Stimulated activated CD4-positive, alpha-beta T cell treated with anti-CD3 and anti-CD28 coated beads, Interleukin-15, amount 100 ng/mL, for 48 hours (primary cell): ENCODE measurements around the gene CNTN2.

Experiments used
- DNase-seq, 2 donors: peaks; one replicate each; pipeline ENCODE4 v3.0.0-alpha.2; 2020; ENCODE audit warnings: low read depth in 2 of 2

Gene CNTN2

DNA sequence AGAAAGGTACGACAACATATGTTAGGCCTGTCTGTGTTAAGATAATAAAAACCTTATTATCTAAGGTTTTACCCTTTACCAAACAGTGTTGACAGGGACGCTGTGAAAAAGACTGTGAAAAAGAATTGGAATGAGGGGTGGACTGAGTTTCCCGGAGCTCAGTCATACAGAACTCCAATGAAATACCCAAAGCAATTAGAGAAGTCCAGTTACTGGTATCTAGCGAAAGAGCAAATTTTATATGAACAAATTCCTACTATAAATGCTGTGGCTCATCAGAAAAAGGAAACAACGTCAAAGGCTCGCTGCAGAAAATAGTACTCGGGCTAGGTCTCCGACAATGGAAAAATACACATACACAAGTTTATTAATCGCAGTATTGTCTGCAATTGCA lies 79.5 kb downstream of the CNTN2 start:
- no peak for DNase-seq

- DNase-seq, result no peak
These were observed 81.7 kb downstream of the CNTN2 start for GRCh38 chr1:205124726-205125125.

GRCh38 chr1:205127646-205128045 lies 84.6 kb downstream of the CNTN2 start:
- DNase-seq, result no peak
